KMS-11 (cell line): ENCODE data around the gene PDGFA.

Experiments used
- H2AFZ ChIP-seq: fragments of 200-600 bp; sonication (generic); 2 replicates; pipeline ENCODE4 v1.6.1; 2016; ENCODE audit warnings: antibody characterized with exemption, mixed run types, low read depth
- H3K27ac ChIP-seq: fragments of 200-600 bp; sonication (generic); 2 replicates; pipeline ENCODE4 v1.6.1; 2016; ENCODE audit warnings: mild to moderate bottlenecking, mixed run types
- H3K27me3 ChIP-seq: fragments of 200-600 bp; sonication (generic); 2 replicates; pipeline ENCODE4 v1.6.1; 2017; ENCODE audit warnings: mild to moderate bottlenecking, low read depth, mixed run types, moderate library complexity; ENCODE audit not compliant: insufficient read depth
- H3K36me3 ChIP-seq: fragments of 200-600 bp; sonication (generic); 2 replicates; pipeline ENCODE4 v1.6.1; 2017; ENCODE audit warnings: mild to moderate bottlenecking, mixed run types; ENCODE audit not compliant: insufficient read depth
- H3K4me1 ChIP-seq: fragments of 200-600 bp; sonication (generic); 2 replicates; pipeline ENCODE4 v1.6.1; 2016; ENCODE audit warnings: mild to moderate bottlenecking, low read depth, mixed run types; ENCODE audit not compliant: poor library complexity, severe bottlenecking
- H3K4me2 ChIP-seq: fragments of 200-600 bp; sonication (generic); 2 replicates; pipeline ENCODE4 v1.7.0; 2016; ENCODE audit warnings: mild to moderate bottlenecking, mixed run types
- H3K4me3 ChIP-seq: fragments of 200-600 bp; sonication (generic); IDR thresholded peaks from 2 replicates; pipeline ENCODE4 v1.6.1; 2017; ENCODE audit warnings: low read depth, low read length, mixed read lengths; ENCODE audit not compliant: insufficient read depth
- H3K79me2 ChIP-seq: fragments of 200-600 bp; sonication (generic); 2 replicates; pipeline ENCODE4 v1.6.1; 2016; ENCODE audit warnings: low read depth, mixed run types; ENCODE audit not compliant: insufficient read depth
- H3K9ac ChIP-seq: fragments of 200-600 bp; sonication (generic); 2 replicates; pipeline ENCODE4 v1.6.1; 2016; ENCODE audit warnings: mild to moderate bottlenecking, mixed run types
- H4K20me1 ChIP-seq: fragments of 200-600 bp; sonication (generic); 2 replicates; pipeline ENCODE4 v1.6.1; 2016; ENCODE audit warnings: mild to moderate bottlenecking, mixed run types; ENCODE audit not compliant: insufficient read depth
- CTCF ChIP-seq: fragments of 200-600 bp; sonication (generic); conservative IDR thresholded peaks from 2 replicates; pipeline ENCODE4 v1.6.1; 2017; ENCODE audit warnings: low read depth, mild to moderate bottlenecking, antibody characterized with exemption, low read length, moderate library complexity, mixed read lengths

PDGFA gene

GRCh38 chr7:462173-463103 is 57.2 kb downstream of the PDGFA start:
- Histone ChIP-seq H3K27ac (no peak overlapping the region), H3K9ac (no peak overlapping the region), H4K20me1 (no peaks in the 10 kb centered on the region), H3K27me3 (peaks cover 9% of the 10 kb centered on the region; the same call in 1 of the 2 replicates), H3K4me3 (no peak overlapping the region), H2AFZ (no peak overlapping the region), H3K4me2 (no peak overlapping the region), H3K79me2 (no peaks in the 10 kb centered on the region), H3K4me1 (no peaks in the 10 kb centered on the region), H3K36me3 (no peaks in the 10 kb centered on the region)
- TF ChIP-seq CTCF = no peak

- H3K4me1 ChIP-seq = no peaks in the 10 kb centered on the region
- no peaks in the 10 kb centered on the region for H3K79me2 ChIP-seq
- no peak overlapping the region for H3K9ac ChIP-seq
- peaks cover 9% of the 10 kb centered on the region; the same call in 1 of the 2 replicates for H3K27me3 ChIP-seq
- no peaks in the 10 kb centered on the region for H4K20me1 ChIP-seq
- H3K36me3 ChIP-seq = no peaks in the 10 kb centered on the region
- no peak overlapping the region for H3K27ac ChIP-seq
- no peak overlapping the region for H2AFZ ChIP-seq
- TF ChIP-seq CTCF = no peak
- no peak overlapping the region for H3K4me3 ChIP-seq
- no peak overlapping the region for H3K4me2 ChIP-seq
Measured at GRCh38 chr7:461453-462172, 58.0 kb downstream of the PDGFA start.

GRCh38 chr7:461117-461452 is 58.6 kb downstream of the PDGFA start:
- Histone ChIP-seq H3K27ac (no peak overlapping the region), H3K9ac (no peak overlapping the region)

More at GRCh38 chr7:461117-461452, 58.6 kb downstream of the PDGFA start:
- TF ChIP-seq CTCF = no peak
- Histone ChIP-seq H3K4me1 (no peaks in the 10 kb centered on the region), H3K4me3 (no peak overlapping the region), H3K79me2 (no peaks in the 10 kb centered on the region), H3K27me3 (peaks cover 9% of the 10 kb centered on the region; the same call in 1 of the 2 replicates), H4K20me1 (no peaks in the 10 kb centered on the region), H3K4me2 (no peak overlapping the region), H2AFZ (no peak overlapping the region), H3K36me3 (no peaks in the 10 kb centered on the region)
